GM21423 (cell line): Measurements from ENCODE around the gene FAM229B.
"Not testable (repeated sequence)": the region's sequence is repeated elsewhere in the genome, so short reads cannot be mapped to it uniquely, and the experiment has no call there.

Experiments
- ATAC-seq: cut with Tn5 transposase; IDR thresholded peaks from one replicate; pipeline ENCODE4 v1.9.1; 2021; ENCODE audit warnings: mild to moderate bottlenecking, moderate library complexity; ENCODE audit not compliant: unreplicated experiment

The FAM229B gene

GRCh38 chr6:112087136-112087911 is at the start of gene FAM229B, which contains the start of gene TUBE1:
Gene FAM229B, plus strand, starts transcription at chr6:112087591. Its CDS starts 11,693 bp downstream, at chr6:112099284.
Gene TUBE1, minus strand, starts transcription at chr6:112087482. Its CDS starts 48 bp downstream, at chr6:112087434.
- ATAC-seq = peak; percentile 96

- no peak for ATAC-seq
Measured at GRCh38 chr6:112037783-112038216, 49.6 kb upstream of the FAM229B start.

- ATAC-seq = no peak
Measured at GRCh38 chr6:112038268-112038667, 49.1 kb upstream of the FAM229B start.

GRCh38 chr6:112038756-112039430 is 48.5 kb upstream of the FAM229B start:
- ATAC-seq = no peak

GRCh38 chr6:112039431-112039770 is 48.0 kb upstream of the FAM229B start:
- no peak for ATAC-seq

GRCh38 chr6:112040956-112041355 is 46.4 kb upstream of the FAM229B start:
- no peak for ATAC-seq

- ATAC-seq = no peak
Measured at GRCh38 chr6:112041535-112041934, 45.9 kb upstream of the FAM229B start.

- peak; percentile 94 for ATAC-seq
Measured at GRCh38 chr6:112043032-112044007, 44.1 kb upstream of the FAM229B start.

GRCh38 chr6:112044196-112044595 is 43.2 kb upstream of the FAM229B start:
- ATAC-seq = no peak

- no peak for ATAC-seq
Measured at GRCh38 chr6:112044856-112045255, 42.5 kb upstream of the FAM229B start.

GRCh38 chr6:112047523-112047922 is 39.9 kb upstream of the FAM229B start:
- not testable (repeated sequence) for ATAC-seq

- ATAC-seq = no peak
Measured at GRCh38 chr6:112049026-112049799, 38.2 kb upstream of the FAM229B start.

- no peak for ATAC-seq
Measured at GRCh38 chr6:112049996-112050395, 37.4 kb upstream of the FAM229B start.

GRCh38 chr6:112050429-112050828 is 37.0 kb upstream of the FAM229B start:
- no peak for ATAC-seq

- not testable (repeated sequence) for ATAC-seq
Measured at GRCh38 chr6:112051251-112051740, 36.1 kb upstream of the FAM229B start.

GRCh38 chr6:112054001-112054400 is 33.4 kb upstream of the FAM229B start, which contains the start of gene CCN6:
Gene CCN6, plus strand, starts transcription at chr6:112054104. Its CDS starts 254 bp downstream, at chr6:112054358.
- ATAC-seq = no peak

GRCh38 chr6:112054555-112055190 is 32.7 kb upstream of the FAM229B start:
- no peak for ATAC-seq

GRCh38 chr6:112058243-112059032 is 29.0 kb upstream of the FAM229B start:
- no peak for ATAC-seq

GRCh38 chr6:112061605-112062004 is 25.8 kb upstream of the FAM229B start:
- ATAC-seq = no peak
